Central memory CD8-positive, alpha-beta T cell (primary cell): ENCODE measurements around the gene LYRM9.

Source experiments
- ATAC-seq: fragments of 150-1000 bp; cut with Tn5 transposase; replicated peaks from 2 replicates; pipeline ENCODE4 v1.10.0; 2022; ENCODE audit warnings: mild to moderate bottlenecking, moderate FRiP score, moderate number of reproducible peaks; ENCODE audit not compliant: poor library complexity, severe bottlenecking; ENCODE audit errors: extremely low read depth
- DNase-seq, 2 donors: peaks; one replicate each; pipeline ENCODE4 v3.0.0; 2021; ENCODE audit warnings: low spot score in 2 of 2
- H3K27ac Mint-ChIP-seq: one replicate; pipeline ENCODE4 v1.8.0; 2022; ENCODE audit warnings: low read depth, mild to moderate bottlenecking, moderate library complexity, mixed read lengths
- H3K27me3 Mint-ChIP-seq: one replicate; pipeline ENCODE4 v1.8.0; 2022; ENCODE audit warnings: mixed read lengths
- H3K36me3 Mint-ChIP-seq: one replicate; pipeline ENCODE4 v1.8.0; 2022; ENCODE audit warnings: mild to moderate bottlenecking, moderate library complexity, mixed read lengths; ENCODE audit not compliant: insufficient read depth
- H3K4me1 Mint-ChIP-seq: one replicate; pipeline ENCODE4 v1.8.0; 2022; ENCODE audit warnings: mixed read lengths
- H3K4me3 Mint-ChIP-seq: one replicate; pipeline ENCODE4 v1.8.0; 2022; ENCODE audit warnings: mild to moderate bottlenecking, moderate library complexity, mixed read lengths
- H3K9me3 Mint-ChIP-seq: one replicate; pipeline ENCODE4 v1.8.0; 2022; ENCODE audit warnings: mixed read lengths

The LYRM9 gene

DNA sequence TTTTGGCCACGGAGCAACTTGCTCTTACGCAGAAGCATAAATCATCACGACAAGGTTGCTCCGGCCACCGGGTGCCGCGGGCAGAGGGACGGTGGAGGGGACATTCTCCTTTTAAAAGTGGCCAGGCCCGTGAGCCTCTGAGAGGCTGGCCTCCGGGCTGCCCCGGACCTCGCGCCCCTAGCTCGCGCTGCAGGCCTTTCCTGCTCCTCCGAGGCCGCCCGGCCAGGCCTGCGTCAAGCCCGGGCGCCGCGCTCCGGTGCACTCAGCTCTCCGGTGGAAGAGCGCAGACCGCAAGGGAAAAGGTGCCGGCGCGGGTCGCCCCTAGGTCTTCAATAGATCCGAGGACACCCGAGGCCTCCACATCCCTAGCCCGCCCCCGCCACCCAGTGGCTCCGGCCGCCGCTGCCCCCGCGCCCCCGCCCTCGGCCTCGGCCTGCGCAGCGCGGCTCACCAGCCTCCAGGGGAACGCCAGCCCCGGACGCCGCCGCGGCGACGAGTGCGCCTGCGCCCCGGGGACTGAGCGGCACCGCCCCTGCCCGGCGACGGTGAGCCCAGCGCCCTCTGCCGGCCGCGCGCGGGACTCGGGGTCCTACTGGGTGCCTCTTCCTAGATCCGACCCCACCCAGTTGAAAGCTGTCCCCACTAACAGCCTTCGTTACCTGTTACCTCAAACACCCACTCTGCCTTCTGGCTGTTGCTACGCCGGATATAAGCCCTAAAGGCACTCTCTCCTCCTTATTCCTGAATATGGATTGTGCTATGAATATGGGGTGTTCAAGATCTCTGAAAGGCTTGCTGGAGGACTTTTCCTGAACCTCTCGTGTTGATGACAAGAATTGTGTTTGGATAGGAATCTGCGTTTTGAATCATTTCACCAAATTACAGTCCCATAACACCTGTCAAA is at the start of gene LYRM9:
Gene LYRM9, minus strand, starts transcription at position 500 of the 904 bp plus-strand sequence. CDS start 10,671 bp downstream, outside the sequence.
- Mint-ChIP-seq H3K36me3 (peaks cover 5% of the 10 kb centered on the region), H3K27me3 (peaks cover 39% of the 10 kb centered on the region), H3K9me3 (no peaks in the 10 kb centered on the region), H3K27ac (peak within 1 kb of the TSS; percentile 39), H3K4me3 (peak within 1 kb of the TSS; percentile 81), H3K4me1 (peaks cover 17% of the 10 kb centered on the region)
- ATAC-seq (peak; percentile 96), DNase-seq (peak; percentile 86 to 94)

DNA sequence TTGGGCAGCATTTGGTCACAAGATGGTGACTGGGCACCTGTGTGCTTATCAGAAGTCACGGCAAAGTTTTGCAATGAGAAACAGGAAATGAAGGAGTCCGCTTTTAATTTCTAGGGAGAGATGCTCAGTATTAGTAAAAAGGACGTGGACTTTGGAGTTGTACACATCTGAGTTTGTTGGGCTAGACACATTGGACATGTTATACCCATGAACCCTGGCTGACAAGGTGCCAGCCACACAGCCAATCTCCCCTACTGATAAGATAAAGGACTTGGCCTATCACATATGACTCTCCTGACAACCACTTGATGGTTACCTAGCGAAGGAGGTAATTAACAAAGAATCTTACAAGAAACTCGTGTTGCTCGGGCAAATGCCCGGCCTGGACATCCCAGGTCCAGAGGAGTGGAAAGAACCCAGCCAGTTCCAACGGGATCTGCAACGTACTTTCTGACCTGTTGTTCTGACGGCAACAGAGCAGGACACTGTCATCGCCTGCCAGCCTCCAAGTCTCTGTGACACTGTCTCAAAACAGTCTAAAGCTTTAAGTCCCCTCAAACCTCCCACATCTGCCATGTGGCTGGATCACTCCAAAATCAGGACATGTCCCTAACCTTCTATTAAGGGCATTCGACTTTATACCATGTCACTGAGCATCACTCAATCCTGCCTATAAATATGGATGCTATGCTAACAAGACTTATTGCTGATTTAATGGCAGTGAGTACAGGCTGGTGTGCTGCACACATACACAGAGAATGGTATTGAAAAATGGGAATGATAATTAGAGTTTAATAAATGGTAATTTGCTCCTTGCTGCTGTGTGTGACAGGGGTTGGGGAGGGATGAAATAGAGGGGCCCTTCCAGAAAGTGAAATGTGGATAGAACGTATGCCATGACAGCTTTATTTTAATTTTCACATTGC is 47.6 kb upstream of the LYRM9 start:
- no peak overlapping the region for H3K4me3 Mint-ChIP-seq
- ATAC-seq (no peak), DNase-seq (no peak)
- H3K4me1 Mint-ChIP-seq = peaks cover 5% of the 10 kb centered on the region
- no peak overlapping the region for H3K27ac Mint-ChIP-seq
- H3K36me3 Mint-ChIP-seq = no peaks in the 10 kb centered on the region
- H3K27me3 Mint-ChIP-seq = peaks cover 18% of the 10 kb centered on the region
- no peaks in the 10 kb centered on the region for H3K9me3 Mint-ChIP-seq

DNA sequence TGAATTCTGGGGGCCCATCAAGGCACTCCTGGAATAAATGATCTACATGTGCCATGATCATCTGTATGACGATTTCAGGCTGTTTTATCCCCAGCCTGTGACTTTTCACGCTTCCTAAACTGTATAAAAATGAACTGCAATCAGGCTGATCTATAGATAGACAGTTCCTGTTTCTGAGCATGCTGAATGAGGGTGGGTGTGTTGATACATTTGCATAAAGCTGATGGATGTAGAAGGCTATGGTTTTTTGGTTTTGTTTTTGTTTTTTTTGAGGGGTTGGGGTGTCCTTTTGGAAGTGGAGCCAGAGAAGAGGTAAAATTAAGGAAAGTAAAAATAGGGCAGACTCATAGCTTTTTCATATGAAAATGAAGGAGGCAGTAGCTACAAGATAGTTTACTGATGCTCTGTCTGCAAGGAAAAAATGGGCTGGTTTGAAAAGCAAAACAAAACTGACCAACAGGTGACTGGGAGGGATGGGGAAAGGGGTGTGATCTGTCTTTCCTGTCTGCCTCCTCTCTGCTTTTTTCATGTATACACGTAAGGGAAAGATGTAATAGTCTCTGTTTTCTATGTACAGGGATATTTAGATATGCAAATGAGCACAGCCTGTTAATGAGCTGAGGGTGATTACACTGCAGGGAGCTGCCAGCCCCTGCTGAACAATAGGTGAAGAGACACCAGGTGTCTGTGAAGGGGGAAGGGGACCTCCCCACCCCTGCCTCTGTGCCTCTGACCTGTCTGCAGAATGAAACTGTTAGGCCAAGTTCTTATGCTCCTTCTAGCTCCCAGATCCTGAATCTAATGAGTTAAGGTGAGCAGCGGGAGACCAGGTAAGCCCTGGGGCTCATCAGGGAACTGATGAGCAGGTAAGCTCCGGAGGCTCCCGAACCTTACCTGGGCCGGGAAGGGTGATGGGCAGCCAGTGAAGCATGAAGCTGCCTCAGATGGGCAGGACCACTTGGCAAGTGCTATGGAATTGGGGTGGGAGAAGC is 46.6 kb upstream of the LYRM9 start:
- Mint-ChIP-seq H3K9me3 (no peaks in the 10 kb centered on the region), H3K4me1 (peaks cover 5% of the 10 kb centered on the region), H3K27ac (no peak overlapping the region), H3K36me3 (no peaks in the 10 kb centered on the region), H3K4me3 (no peak overlapping the region), H3K27me3 (peaks cover 28% of the 10 kb centered on the region)
- no peak for ATAC-seq
- DNase-seq = no peak

DNA sequence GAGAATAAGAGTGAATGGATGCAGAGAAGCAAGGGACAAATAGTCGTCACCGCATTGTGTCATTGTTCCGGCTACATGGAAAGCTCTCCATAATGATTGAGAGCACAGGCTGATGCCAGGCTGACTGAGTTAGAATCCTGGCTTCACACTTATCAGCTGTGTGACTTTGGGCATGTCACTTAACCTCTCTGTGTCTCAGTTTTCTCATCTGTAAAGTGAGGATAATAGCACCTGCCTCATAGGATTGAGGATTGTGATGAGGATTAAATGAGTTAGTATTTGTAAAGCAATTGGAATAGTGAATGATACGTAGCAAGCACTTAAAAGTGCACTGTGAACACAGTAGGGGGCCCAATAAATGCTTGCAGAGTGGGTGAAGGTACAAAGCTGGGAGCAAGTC is 45.7 kb upstream of the LYRM9 start:
- ATAC-seq (no peak), DNase-seq (no peak)
- H3K9me3 Mint-ChIP-seq = no peaks in the 10 kb centered on the region
- peaks cover 33% of the 10 kb centered on the region for H3K27me3 Mint-ChIP-seq
- H3K36me3 Mint-ChIP-seq = no peaks in the 10 kb centered on the region
- peaks cover 5% of the 10 kb centered on the region for H3K4me1 Mint-ChIP-seq
- H3K27ac Mint-ChIP-seq = no peak overlapping the region
- H3K4me3 Mint-ChIP-seq = no peak overlapping the region

DNA sequence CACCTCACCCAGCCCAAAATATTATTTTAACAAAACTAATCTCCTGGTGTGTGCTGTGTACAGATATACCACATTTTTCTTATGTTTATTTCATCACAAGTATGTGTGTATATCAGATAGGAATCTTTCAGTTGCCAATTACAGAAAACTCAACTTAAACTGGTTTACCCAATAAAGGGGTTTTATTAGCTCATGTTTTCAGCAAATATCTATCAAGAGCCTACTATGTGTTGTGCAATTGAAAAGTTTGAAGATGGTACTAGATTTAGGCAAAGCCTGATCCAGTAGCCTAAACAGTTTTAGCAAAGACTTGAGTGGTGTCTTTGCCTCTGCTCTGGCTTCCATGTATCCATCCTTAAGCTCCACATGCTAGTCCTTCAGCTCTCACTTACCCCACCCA is 45.1 kb upstream of the LYRM9 start:
- H3K4me3 Mint-ChIP-seq = no peak overlapping the region
- H3K27me3 Mint-ChIP-seq = peaks cover 33% of the 10 kb centered on the region
- ATAC-seq (no peak), DNase-seq (no peak)
- H3K4me1 Mint-ChIP-seq = peaks cover 5% of the 10 kb centered on the region
- H3K27ac Mint-ChIP-seq = no peak overlapping the region
- H3K36me3 Mint-ChIP-seq = no peaks in the 10 kb centered on the region
- no peaks in the 10 kb centered on the region for H3K9me3 Mint-ChIP-seq

DNA sequence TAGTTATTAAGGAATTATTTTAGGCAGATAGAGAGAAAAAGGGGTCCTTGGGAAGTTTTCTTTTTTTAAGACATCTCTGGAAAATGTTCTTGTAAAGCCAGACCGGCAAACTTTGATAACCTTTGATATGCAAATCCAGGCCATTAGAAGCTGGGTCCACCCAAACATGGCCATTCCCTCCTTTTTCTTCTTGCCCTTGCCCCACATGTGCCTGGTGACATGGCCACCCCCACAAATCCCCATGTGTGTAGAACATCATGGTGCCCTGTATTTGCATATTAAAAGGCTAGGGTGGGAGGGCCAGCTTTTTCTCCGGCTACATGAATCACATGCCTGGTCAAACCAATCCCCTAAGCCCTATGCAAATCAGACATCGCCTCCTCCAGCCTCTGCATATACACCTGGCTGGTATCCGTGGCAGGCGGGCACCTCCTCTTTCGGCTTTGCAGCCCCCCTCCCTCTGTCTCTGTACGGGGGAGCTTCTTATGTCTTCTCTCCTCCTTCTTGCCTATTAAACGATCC is 43.9 kb upstream of the LYRM9 start:
- peaks cover 5% of the 10 kb centered on the region for H3K4me1 Mint-ChIP-seq
- H3K36me3 Mint-ChIP-seq = no peaks in the 10 kb centered on the region
- H3K27ac Mint-ChIP-seq = no peak overlapping the region
- peaks cover 33% of the 10 kb centered on the region for H3K27me3 Mint-ChIP-seq
- no peaks in the 10 kb centered on the region for H3K9me3 Mint-ChIP-seq
- H3K4me3 Mint-ChIP-seq = no peak overlapping the region
- ATAC-seq (no peak), DNase-seq (no peak)

DNA sequence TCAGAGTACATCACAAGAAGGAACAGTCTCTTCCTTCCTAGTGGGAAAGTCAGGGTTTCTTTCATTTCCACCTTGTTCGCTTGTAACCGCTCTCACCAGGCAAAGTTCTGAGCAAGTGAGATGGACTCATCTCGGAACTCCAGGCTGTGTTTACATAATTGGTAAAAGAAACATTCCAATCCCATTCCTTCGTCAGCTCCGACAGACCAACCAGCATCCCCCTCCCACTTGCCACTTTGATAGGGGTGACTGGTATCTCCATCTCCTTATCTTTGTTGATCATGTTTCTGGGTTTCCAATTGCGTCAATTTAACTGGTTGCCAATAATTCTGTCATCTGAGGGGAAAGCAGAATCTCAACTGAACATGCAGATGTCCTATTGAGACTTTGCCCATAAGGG is 36.8 kb upstream of the LYRM9 start:
- Mint-ChIP-seq H3K27me3 (peaks cover 32% of the 10 kb centered on the region), H3K27ac (no peak overlapping the region), H3K36me3 (no peaks in the 10 kb centered on the region), H3K9me3 (no peaks in the 10 kb centered on the region), H3K4me1 (no peaks in the 10 kb centered on the region), H3K4me3 (no peak overlapping the region)
- ATAC-seq (no peak), DNase-seq (no peak)

DNA sequence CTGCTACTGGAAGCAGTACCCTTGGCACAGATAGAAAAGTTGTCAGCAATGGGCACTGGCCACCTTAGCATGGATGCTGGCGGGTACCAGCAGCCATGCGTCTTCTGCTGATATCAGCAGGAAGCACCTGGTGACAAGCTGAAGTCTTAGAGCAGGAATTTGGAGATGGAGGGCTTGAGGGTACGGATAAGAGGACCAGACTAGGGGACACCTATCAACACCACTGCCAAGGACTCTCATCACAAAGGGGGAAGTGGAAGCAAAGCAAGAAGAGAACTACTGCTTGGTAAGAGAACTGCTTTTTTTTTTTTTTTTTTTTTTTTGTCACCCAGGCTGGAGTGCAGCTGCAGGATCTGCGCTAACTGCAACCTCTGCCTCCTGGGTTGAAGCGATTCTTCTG is 35.4 kb upstream of the LYRM9 start:
- Mint-ChIP-seq H3K27me3 (peaks cover 25% of the 10 kb centered on the region), H3K4me3 (no peak overlapping the region), H3K36me3 (no peaks in the 10 kb centered on the region), H3K9me3 (no peaks in the 10 kb centered on the region), H3K27ac (no peak overlapping the region), H3K4me1 (no peaks in the 10 kb centered on the region)
- ATAC-seq = no peak
- DNase-seq = no peak

DNA sequence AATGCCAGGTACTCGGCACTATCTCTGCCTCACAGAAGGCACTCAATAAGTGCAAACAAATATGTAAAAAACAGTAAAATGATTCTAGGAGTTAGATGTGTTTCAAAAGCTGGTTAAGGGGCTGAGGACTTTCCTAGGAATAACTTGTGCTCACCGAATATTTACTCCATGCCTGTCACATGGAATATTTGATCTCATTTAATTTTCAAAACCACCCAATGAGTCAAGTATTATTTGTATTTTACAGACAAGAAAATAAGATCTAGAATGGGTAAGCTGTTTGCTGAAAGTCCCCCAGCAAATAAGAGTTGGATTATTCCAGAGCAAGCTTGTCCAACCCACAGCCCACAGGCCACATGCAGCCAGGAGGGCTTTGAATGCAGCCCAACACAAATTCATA is 34.6 kb upstream of the LYRM9 start:
- H3K4me1 Mint-ChIP-seq = no peaks in the 10 kb centered on the region
- no peak overlapping the region for H3K27ac Mint-ChIP-seq
- no peak overlapping the region for H3K4me3 Mint-ChIP-seq
- no peaks in the 10 kb centered on the region for H3K36me3 Mint-ChIP-seq
- no peaks in the 10 kb centered on the region for H3K9me3 Mint-ChIP-seq
- H3K27me3 Mint-ChIP-seq = peaks cover 25% of the 10 kb centered on the region
- no peak for DNase-seq
- no peak for ATAC-seq

DNA sequence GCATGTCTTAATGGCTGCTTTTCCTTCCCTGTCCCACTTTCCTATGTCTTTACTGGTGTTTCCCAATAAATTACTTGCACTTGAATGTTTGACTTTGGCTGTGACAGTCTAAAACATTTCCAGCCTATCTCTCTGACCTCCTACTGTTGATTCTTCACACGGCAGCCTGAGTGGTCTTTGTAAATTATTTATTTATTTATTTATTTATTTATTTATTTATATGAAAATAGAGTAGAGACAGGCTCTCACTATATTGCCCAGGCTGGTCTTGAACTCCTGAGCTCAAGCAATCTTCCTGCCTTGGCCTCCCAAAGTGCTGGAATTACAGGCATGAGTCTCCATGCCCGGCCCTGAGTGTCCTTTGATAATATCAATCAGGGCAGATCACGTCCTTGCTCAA is 28.4 kb upstream of the LYRM9 start:
- H3K9me3 Mint-ChIP-seq = no peaks in the 10 kb centered on the region
- no peak for ATAC-seq
- H3K4me1 Mint-ChIP-seq = no peaks in the 10 kb centered on the region
- peaks cover 12% of the 10 kb centered on the region for H3K27me3 Mint-ChIP-seq
- H3K36me3 Mint-ChIP-seq = no peaks in the 10 kb centered on the region
- DNase-seq = no peak
- no peak overlapping the region for H3K27ac Mint-ChIP-seq
- H3K4me3 Mint-ChIP-seq = no peak overlapping the region

DNA sequence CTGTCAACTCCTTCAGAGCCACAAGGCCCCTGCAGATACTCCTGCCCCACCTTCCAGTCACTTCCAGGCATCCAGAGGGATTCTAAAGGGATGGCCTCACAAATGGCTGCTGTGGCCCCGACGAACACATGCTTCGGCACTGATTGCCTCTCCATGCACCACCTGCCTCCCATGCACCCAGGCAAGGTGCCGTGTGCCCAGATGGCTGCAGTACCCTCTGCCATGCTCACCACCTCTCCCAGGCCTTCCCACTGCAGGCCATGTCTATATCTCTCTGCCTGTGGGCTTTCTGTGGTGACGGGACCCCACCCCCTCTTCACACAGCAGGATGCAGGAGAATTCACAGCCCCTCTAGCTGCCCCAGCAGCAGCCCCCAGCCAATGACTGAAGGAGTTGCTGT is 27.9 kb upstream of the LYRM9 start:
- DNase-seq = no peak
- no peak for ATAC-seq
- Mint-ChIP-seq H3K4me3 (no peak overlapping the region), H3K27me3 (peaks cover 16% of the 10 kb centered on the region), H3K36me3 (no peaks in the 10 kb centered on the region), H3K27ac (no peak overlapping the region), H3K4me1 (no peaks in the 10 kb centered on the region), H3K9me3 (no peaks in the 10 kb centered on the region)

DNA sequence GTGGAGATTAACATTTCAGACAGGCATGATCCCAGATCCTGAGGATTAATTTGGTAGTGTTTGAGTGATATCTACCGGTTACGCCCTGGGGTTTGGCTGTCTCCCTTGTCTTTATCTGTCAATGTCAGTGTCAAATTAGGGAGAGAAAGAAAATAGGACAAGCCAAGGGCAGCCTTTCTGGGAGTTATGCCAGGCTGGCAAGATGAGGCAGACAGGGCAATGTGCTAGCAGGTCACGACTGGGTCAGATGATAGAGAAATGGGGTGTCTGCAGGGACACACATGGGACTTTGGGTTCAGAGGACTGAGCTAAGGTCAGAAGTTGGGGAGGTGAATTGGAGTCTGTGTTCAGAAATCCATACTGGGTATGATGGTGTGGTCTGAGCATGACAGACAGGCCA is 27.4 kb upstream of the LYRM9 start:
- Mint-ChIP-seq H3K4me3 (no peak overlapping the region), H3K27ac (no peak overlapping the region), H3K36me3 (no peaks in the 10 kb centered on the region), H3K4me1 (no peaks in the 10 kb centered on the region), H3K9me3 (no peaks in the 10 kb centered on the region), H3K27me3 (peaks cover 16% of the 10 kb centered on the region)
- DNase-seq (no peak), ATAC-seq (no peak)
